Endothelial cell of umbilical vein (primary cell): Measurements from ENCODE around the gene HLX. TPM values are rescaled to one million over a fixed set of nuclear protein-coding genes. Genes with fewer than 3 reads are reported as not detected.

Experiments used
- BruUV-seq: library from RNA; stranded (reverse); fragments of 400-500 nt; replicated peaks from 2 replicates; lab custom pipeline; 2021; lab: Mats Ljungman, UMichigan
- CTCF ChIA-PET: fragments of 300-600, 350-600 bp; sonication (Branson Sonifier 250); formaldehyde crosslinking; loops from one replicate; lab custom pipeline; 2021; ENCODE audit warnings: antibody characterized with exemption, inconsistent platforms; lab: Charles Lee
- POLR2A ChIA-PET: fragments of 300-600, 350-600 bp; sonication (Branson Sonifier 250); formaldehyde crosslinking; loops from one replicate; lab custom pipeline; 2021; ENCODE audit warnings: antibody characterized with exemption, inconsistent platforms; lab: Charles Lee
- DNase-seq: peaks from one replicate; pipeline ENCODE4 v3.0.0-alpha.2; 2011; ENCODE audit warnings: low read depth, low spot score
- FAIRE-seq: peaks from 2 replicates; lab custom pipeline; 2011; peaks lifted over from hg19 to GRCh38; lab: Jason Lieb, UNC
- H2AFZ ChIP-seq: 2 replicates; pipeline ENCODE4 v1.6.0; 2012; ENCODE audit warnings: low read depth, low read length, control low read depth, inconsistent platforms
- H3K27ac ChIP-seq: 2 replicates; pipeline ENCODE4 v1.5.1; 2011; ENCODE audit warnings: low read depth, mild to moderate bottlenecking, control low read depth, low read length, moderate library complexity; ENCODE audit not compliant: insufficient read depth
- H3K27me3 ChIP-seq, 2 experiments: 2 replicates each; pipeline versions ENCODE4 v1.6.0 to v1.6.1; 2011; ENCODE audit warnings: low read length in 2 of 2, mixed read lengths in 1 of 2; ENCODE audit not compliant: control insufficient read depth in 2 of 2, insufficient read depth in 2 of 2
- H3K36me3 ChIP-seq, 2 experiments: 2 replicates in 1 of 2; 3 replicates in 1 of 2; pipeline ENCODE4 v1.5.1; 2011; ENCODE audit warnings: low read length in 2 of 2, mild to moderate bottlenecking in 1 of 2, moderate library complexity in 1 of 2; ENCODE audit not compliant: control insufficient read depth in 2 of 2, insufficient read depth in 2 of 2; ENCODE audit errors: extremely low read depth in 1 of 2
- H3K4me1 ChIP-seq: 3 replicates; pipeline ENCODE4 v1.5.1; 2011; ENCODE audit warnings: mild to moderate bottlenecking, low read length; ENCODE audit not compliant: control insufficient read depth, insufficient read depth; ENCODE audit errors: extremely low read depth
- H3K4me2 ChIP-seq: 2 replicates; pipeline ENCODE4 v1.6.1; 2011; ENCODE audit warnings: low read length, control low read depth, mixed read lengths; ENCODE audit not compliant: insufficient read depth
- H3K4me3 ChIP-seq, 3 experiments: fragments of 200-600 bp in 1 of 3; sonication (generic), shearing (Covaris generic) in 1 of 3; replicated peaks in 1 of 3; 2 replicates each; pipeline ENCODE4 v1.5.1; 2011 to 2016; ENCODE audit warnings: control low read depth in 3 of 3, low read length in 3 of 3, mild to moderate bottlenecking in 2 of 3, inconsistent platforms in 1 of 3, low read depth in 1 of 3, moderate library complexity in 1 of 3; ENCODE audit not compliant: insufficient read depth in 1 of 3
- H3K79me2 ChIP-seq: 2 replicates; pipeline ENCODE4 v1.6.0; 2012; ENCODE audit warnings: low read length, inconsistent platforms; ENCODE audit not compliant: control insufficient read depth, insufficient read depth
- H3K9ac ChIP-seq: replicated peaks from 2 replicates; pipeline ENCODE3; 2011; ENCODE audit warnings: low read length, control low read depth; ENCODE audit not compliant: insufficient read depth; ENCODE audit errors: extremely low read depth
- H3K9me1 ChIP-seq: replicated peaks from 3 replicates; pipeline ENCODE4 v1.6.0; 2011; ENCODE audit warnings: mild to moderate bottlenecking, low read length; ENCODE audit not compliant: control insufficient read depth, insufficient read depth; ENCODE audit errors: extremely low read depth
- H3K9me3 ChIP-seq: replicated peaks from 2 replicates; pipeline ENCODE4 v1.5.1; 2012; ENCODE audit warnings: low read length, inconsistent platforms; ENCODE audit not compliant: control insufficient read depth, insufficient read depth
- H4K20me1 ChIP-seq: replicated peaks from 2 replicates; pipeline ENCODE3; 2011; ENCODE audit warnings: mild to moderate bottlenecking, low read length; ENCODE audit not compliant: control insufficient read depth, insufficient read depth; ENCODE audit errors: extremely low read depth
- CTCF ChIP-seq, 2 donors: IDR thresholded peaks; 1 replicate in 1 of 2; 2 replicates in 1 of 2; pipeline ENCODE4 v1.5.1; 2011; ENCODE audit warnings: low read length in 2 of 2, mild to moderate bottlenecking in 2 of 2, moderate library complexity in 2 of 2, control low read depth in 1 of 2, inconsistent platforms in 1 of 2, low read depth in 1 of 2; ENCODE audit not compliant: insufficient read depth in 1 of 2; ENCODE audit errors: extremely low read depth in 1 of 2
- FOS ChIP-seq: IDR thresholded peaks from 2 replicates; pipeline ENCODE4 v1.6.1; 2011; ENCODE audit warnings: mild to moderate bottlenecking, low read length, moderate library complexity, borderline replicate concordance; ENCODE audit not compliant: insufficient read depth
- GATA2 ChIP-seq: IDR thresholded peaks from 2 replicates; pipeline ENCODE4 v1.7.0; 2011; ENCODE audit warnings: low read depth, mild to moderate bottlenecking, moderate library complexity, mixed read lengths, low read length; ENCODE audit not compliant: insufficient read length, insufficient read depth
- JUN ChIP-seq: IDR thresholded peaks from 2 replicates; pipeline ENCODE4 v1.6.1; 2011; ENCODE audit warnings: borderline replicate concordance, low read depth; ENCODE audit not compliant: insufficient read length, insufficient read depth
- MAX ChIP-seq: IDR thresholded peaks from 2 replicates; pipeline ENCODE4 v1.6.1; 2011; ENCODE audit not compliant: insufficient read depth, insufficient read length
- MYC ChIP-seq: IDR thresholded peaks from one replicate; pipeline ENCODE4 v1.6.1; 2011; ENCODE audit warnings: mild to moderate bottlenecking, low read depth, low read length
- POLR2AphosphoS5 ChIP-seq: IDR thresholded peaks from 2 replicates; pipeline ENCODE4 v1.6.1; 2012; ENCODE audit warnings: low read depth, mild to moderate bottlenecking, control low read depth, low read length, moderate library complexity; ENCODE audit not compliant: insufficient read depth
- dilution Hi-C: fragments of 300-500 bp; cut with MboI; formaldehyde crosslinking; loops from one replicate; pipeline ENCODE4 v1.15.0; 2019; ENCODE audit warnings: low sequenced_read_pairs; ENCODE audit not compliant: extremely low pct_ligation_motif_present
- intact Hi-C: fragments of 100-400 bp; cut with micrococcal nuclease; formaldehyde crosslinking; loops from one replicate; pipeline ENCODE4 v1.10.0; 2022
- polyA plus RNA-seq, 4 experiments: library from polyadenylated mRNA; depleted of rRNA in 3 of 4; stranded (reverse) in 3 of 4; unstranded in 1 of 4; fragments of >200 nt; gene quantifications; 2 replicates each; pipeline versions ENCODE4 v1.2.1 to v1.2.3, GENCODE V29; 2011 to 2012; ENCODE audit warnings: missing spikeins in 1 of 4
- total RNA-seq: library from RNA; stranded (reverse); gene quantifications from 2 replicates; pipeline ENCODE4 v1.2.3, GENCODE V29; 2021

HLX gene
- total and polyA plus RNA-seq, 2 donors (not counting 3 experiments of a cell fraction or from before 2014, with no cell fraction given) = 7.5 to 39.1 TPM

DNA sequence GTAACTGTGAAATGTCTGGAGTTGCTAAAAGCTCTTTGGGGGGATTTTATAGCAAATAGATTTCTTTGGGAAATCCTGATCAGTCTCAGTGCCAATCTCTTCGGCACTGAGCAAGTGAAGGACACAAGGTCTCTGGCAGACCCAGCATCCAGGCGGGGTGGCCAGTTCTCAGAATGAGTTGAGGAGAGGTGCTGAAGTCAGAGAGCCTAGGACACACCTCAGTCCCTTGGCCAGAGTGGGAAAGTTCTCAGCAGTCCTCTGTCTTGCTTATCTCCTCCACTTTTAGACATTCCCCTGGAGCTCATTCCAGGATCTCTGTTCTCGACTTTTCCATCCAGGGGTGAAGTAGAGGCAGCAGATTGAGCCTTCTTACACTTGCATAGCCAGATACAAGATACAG is 6.7 kb downstream of the HLX start:
- peaks cover 6% of the 10 kb centered on the region for H3K4me1 ChIP-seq
- H3K9ac ChIP-seq = no peak overlapping the region
- no peaks in the 10 kb centered on the region for H3K9me3 ChIP-seq
- H3K79me2 ChIP-seq = no peaks in the 10 kb centered on the region
- FAIRE-seq (no peak), DNase-seq (no peak)
- H3K27ac ChIP-seq = no peak overlapping the region
- H3K36me3 ChIP-seq = peaks cover 0 to 4% of the 10 kb centered on the region in 2 experiments
- intact Hi-C loops (no loop called here), dilution Hi-C loops (no loop called here)
- ChIA-PET POLR2A (no interaction called here), CTCF (interaction anchor here (0.8 to 1.6 kb wide), 4 partner anchors 9 to 1570 kb away, joined by 3 to 6 read pairs (median 4); no protein-coding TSS in a partner anchor)
- no peak overlapping the region for H2AFZ ChIP-seq
- H3K9me1 ChIP-seq = no peaks in the 10 kb centered on the region
- TF ChIP-seq FOS (no peak), MAX (no peak), CTCF (IDR thresholded peaks at IDR 0.05; ENCODE audit: extremely low read depth in 1 of 2, insufficient read depth in 1 of 2, low read depth in 1 of 2, low read length in 2 of 2) (no peak), POLR2AphosphoS5 (no peak), MYC (no peak), GATA2 (no peak), JUN (no peak)
- H4K20me1 ChIP-seq = peaks cover 2% of the 10 kb centered on the region
- BruUV-seq = no TSS peak
- H3K4me3 ChIP-seq = no peak overlapping the region
- H3K4me2 ChIP-seq = no peak overlapping the region
- peaks cover 51 to 56% of the 10 kb centered on the region in 2 experiments for H3K27me3 ChIP-seq
